ENCODE results near the gene LGALS7B.

GRCh38 chr19:38836983-38837626, 48.1 kb downstream of the LGALS7B start:
- TF ChIP-seq CTCF (IDR thresholded peaks at IDR 0.05) (no peak), POLR2A (IDR thresholded peaks at IDR 0.05) (no peak)
